Measurements from ENCODE around the gene HOXD12. TPM values are rescaled to one million over a fixed set of nuclear protein-coding genes. Genes with fewer than 3 reads are reported as not detected.

HOXD12 gene
- total RNA-seq, 1 experiment from 2014 or later: not detected

GRCh38 chr2:176145085-176145969 lies 45.7 kb downstream of the HOXD12 start:
- Mint-ChIP-seq H3K27me3 (ENCODE audit: unreplicated experiment) (peaks cover 14% of the 10 kb centered on the region), H3K9me3 (ENCODE audit: low read depth, unreplicated experiment) (no peaks in the 10 kb centered on the region), H3K27ac (ENCODE audit: unreplicated experiment) (no peak overlapping the region), H3K36me3 (ENCODE audit: insufficient read depth, unreplicated experiment) (no peaks in the 10 kb centered on the region), H3K4me1 (ENCODE audit: low read depth, unreplicated experiment) (no peaks in the 10 kb centered on the region), H3K4me3 (ENCODE audit: low read depth, unreplicated experiment) (no peak overlapping the region)
- intact Hi-C loops (cut with micrococcal nuclease; ENCODE audit: unreplicated experiment): no loop called here
- DNase-seq: no peak
- BruUV-seq (replicated peaks): no TSS peak
- CTCF ChIA-PET: interaction anchor here (0.6 to 2.5 kb wide), 3 partner anchors 310 to 543 kb away, joined by 4 to 7 read pairs (median 6); no protein-coding TSS in a partner anchor
- TF ChIP-seq CTCF (IDR thresholded peaks at IDR 0.05; ENCODE audit: unreplicated experiment): no peak

- Mint-ChIP-seq H3K4me3 (ENCODE audit: low read depth, unreplicated experiment) (no peak overlapping the region), H3K9me3 (ENCODE audit: low read depth, unreplicated experiment) (no peaks in the 10 kb centered on the region), H3K36me3 (ENCODE audit: insufficient read depth, unreplicated experiment) (no peaks in the 10 kb centered on the region), H3K27me3 (ENCODE audit: unreplicated experiment) (peaks cover 14% of the 10 kb centered on the region), H3K4me1 (ENCODE audit: low read depth, unreplicated experiment) (no peaks in the 10 kb centered on the region), H3K27ac (ENCODE audit: unreplicated experiment) (no peak overlapping the region)
- DNase-seq: no peak
- no peak for TF ChIP-seq CTCF (IDR thresholded peaks at IDR 0.05; ENCODE audit: unreplicated experiment)
- BruUV-seq (replicated peaks): no TSS peak
- CTCF ChIA-PET: interaction anchor here (0.6 kb wide), 2 partner anchors 409 to 542 kb away, joined by 4 to 6 read pairs; no protein-coding TSS in a partner anchor
- intact Hi-C loops (cut with micrococcal nuclease; ENCODE audit: unreplicated experiment): no loop called here
These were observed 46.5 kb downstream of the HOXD12 start for GRCh38 chr2:176146101-176146500.

GRCh38 chr2:176146645-176147044 lies 47.0 kb downstream of the HOXD12 start:
- CTCF ChIA-PET: interaction anchor here (0.8 kb wide), 1 partner anchor 239 kb away, joined by 3 read pairs; no protein-coding TSS in a partner anchor
- DNase-seq: no peak
- H3K27me3 Mint-ChIP-seq (ENCODE audit: unreplicated experiment): peaks cover 14% of the 10 kb centered on the region
- BruUV-seq (replicated peaks): no TSS peak
- H3K4me1 Mint-ChIP-seq (ENCODE audit: low read depth, unreplicated experiment): no peaks in the 10 kb centered on the region
- no peak for TF ChIP-seq CTCF (IDR thresholded peaks at IDR 0.05; ENCODE audit: unreplicated experiment)
- H3K9me3 Mint-ChIP-seq (ENCODE audit: low read depth, unreplicated experiment): no peaks in the 10 kb centered on the region
- intact Hi-C loops (cut with micrococcal nuclease; ENCODE audit: unreplicated experiment): no loop called here
- H3K27ac Mint-ChIP-seq (ENCODE audit: unreplicated experiment): no peak overlapping the region
- H3K36me3 Mint-ChIP-seq (ENCODE audit: insufficient read depth, unreplicated experiment): no peaks in the 10 kb centered on the region
- no peak overlapping the region for H3K4me3 Mint-ChIP-seq (ENCODE audit: low read depth, unreplicated experiment)

GRCh38 chr2:176147210-176147799 lies 47.7 kb downstream of the HOXD12 start:
- H3K4me3 Mint-ChIP-seq (ENCODE audit: low read depth, unreplicated experiment): no peak overlapping the region
- DNase-seq: no peak
- CTCF ChIA-PET: interaction anchor here (0.8 kb wide), 1 partner anchor 238 kb away, joined by 3 read pairs; no protein-coding TSS in a partner anchor
- peaks cover 14% of the 10 kb centered on the region for H3K27me3 Mint-ChIP-seq (ENCODE audit: unreplicated experiment)
- BruUV-seq (replicated peaks): no TSS peak
- no peaks in the 10 kb centered on the region for H3K9me3 Mint-ChIP-seq (ENCODE audit: low read depth, unreplicated experiment)
- intact Hi-C loops (cut with micrococcal nuclease; ENCODE audit: unreplicated experiment): no loop called here
- H3K36me3 Mint-ChIP-seq (ENCODE audit: insufficient read depth, unreplicated experiment): no peaks in the 10 kb centered on the region
- TF ChIP-seq CTCF (IDR thresholded peaks at IDR 0.05; ENCODE audit: unreplicated experiment): no peak
- H3K27ac Mint-ChIP-seq (ENCODE audit: unreplicated experiment): no peak overlapping the region
- H3K4me1 Mint-ChIP-seq (ENCODE audit: low read depth, unreplicated experiment): no peaks in the 10 kb centered on the region
